Skin epidermis (tissue), 12 donors: ENCODE measurements around the gene RAB4B.
"Not testable (repeated sequence)": the region's sequence is repeated elsewhere in the genome, so short reads cannot be mapped to it uniquely, and the experiment has no call there.

Experiments used
- H3K27ac ChIP-seq, 21 experiments: fragments of 200-600 bp; sonication (generic) in 11 of 21; one replicate each; pipeline ENCODE4 v1.5.0; 2020; ENCODE audit warnings: mild to moderate bottlenecking in 3 of 21, inconsistent platforms in 2 of 21, moderate library complexity in 2 of 21
- H3K4me3 ChIP-seq, 7 experiments: fragments of 200-600 bp; sonication (generic) in 2 of 7; one replicate each; pipeline ENCODE4 v1.5.0; 2020; ENCODE audit warnings: inconsistent platforms in 2 of 7, mild to moderate bottlenecking in 2 of 7, moderate library complexity in 1 of 7

Gene RAB4B, protein sequence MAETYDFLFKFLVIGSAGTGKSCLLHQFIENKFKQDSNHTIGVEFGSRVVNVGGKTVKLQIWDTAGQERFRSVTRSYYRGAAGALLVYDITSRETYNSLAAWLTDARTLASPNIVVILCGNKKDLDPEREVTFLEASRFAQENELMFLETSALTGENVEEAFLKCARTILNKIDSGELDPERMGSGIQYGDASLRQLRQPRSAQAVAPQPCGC

DNA sequence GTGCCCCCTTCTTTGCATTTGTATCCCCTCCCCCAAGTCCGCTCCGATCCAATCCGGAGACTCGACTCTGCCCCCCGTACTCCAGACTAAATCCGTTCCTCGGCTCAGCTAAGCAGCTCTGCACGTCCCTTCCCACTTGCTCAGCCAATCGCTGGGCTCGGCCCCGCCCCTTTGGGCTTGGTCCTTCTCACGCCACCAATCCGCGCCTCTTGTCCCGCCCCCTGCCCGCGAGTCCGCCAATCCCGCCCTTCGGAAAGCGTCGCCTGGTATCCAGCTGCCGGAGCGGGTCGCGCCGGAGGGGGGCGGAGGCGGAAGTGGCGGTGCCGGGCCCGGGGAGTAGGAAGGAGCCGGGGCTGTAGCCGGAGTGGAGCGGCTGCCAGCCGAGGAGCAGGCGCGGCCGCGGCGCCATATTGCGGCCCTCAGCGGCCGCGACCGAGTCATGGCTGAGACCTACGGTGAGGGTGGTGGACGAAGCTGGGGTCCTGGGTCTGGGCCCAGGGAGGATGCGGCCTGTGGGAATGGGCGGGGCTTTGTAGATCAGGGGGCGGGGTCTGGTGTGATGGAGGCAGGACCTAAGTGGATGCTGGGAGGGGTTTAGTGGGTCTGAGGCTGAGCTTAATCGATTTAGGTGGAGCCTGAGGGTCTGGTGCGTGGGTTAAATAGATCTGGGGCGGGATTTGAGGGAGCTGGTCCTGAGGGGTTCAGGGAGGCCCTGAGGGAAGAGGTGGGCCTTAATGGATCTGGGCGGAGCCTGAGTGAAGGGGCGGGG is at the start of gene RAB4B:
TSS of gene RAB4B (plus strand) at position 311 of the 769 bp plus-strand sequence. CDS start at position 440, 129 bp downstream.
- H3K27ac ChIP-seq = peak within 1 kb of the TSS; percentile 68 to 99 (median 94)
- H3K4me3 ChIP-seq = peak within 1 kb of the TSS; percentile 53 to 83 (median 71)

DNA sequence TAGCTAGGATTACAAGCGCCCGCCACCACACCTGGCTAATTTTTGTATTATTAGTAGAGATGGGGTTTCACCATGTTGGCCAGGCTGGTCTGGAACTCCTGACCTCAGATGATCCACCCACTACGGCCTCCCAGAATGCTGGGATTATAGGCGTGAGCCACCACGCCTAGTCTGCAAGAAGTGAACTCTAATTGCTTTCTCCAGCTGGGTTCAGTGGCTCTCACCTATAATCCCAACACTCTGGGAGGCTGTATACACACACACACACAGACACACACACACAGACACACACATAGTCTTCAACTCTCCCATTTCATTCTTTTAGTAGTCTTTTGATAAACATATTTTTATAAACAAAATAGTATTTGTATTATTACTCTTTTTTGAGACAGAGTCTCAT is 48.0 kb upstream of the RAB4B start:
- not testable (repeated sequence) for H3K27ac ChIP-seq, H3K4me3 ChIP-seq

DNA sequence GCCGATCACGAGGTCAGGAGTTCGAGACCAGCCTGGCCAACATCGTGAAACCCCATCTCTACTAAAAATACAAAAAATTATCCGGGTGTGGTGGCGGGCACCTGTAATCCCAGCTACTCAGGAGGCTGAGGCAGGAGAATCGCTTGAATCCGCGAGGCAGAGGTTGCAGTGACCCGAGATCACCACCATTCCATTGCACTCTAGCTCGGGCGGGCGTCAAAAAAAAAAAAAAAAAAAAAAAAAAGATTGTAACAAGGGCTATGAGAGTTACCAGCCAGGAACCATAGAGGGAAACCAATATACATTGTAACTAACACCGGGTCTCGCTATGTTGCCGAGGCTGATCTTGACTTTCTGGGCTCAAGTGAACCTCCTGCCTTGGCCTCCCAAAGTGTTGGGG is 45.7 kb upstream of the RAB4B start:
- not testable (repeated sequence) for H3K27ac ChIP-seq, H3K4me3 ChIP-seq

DNA sequence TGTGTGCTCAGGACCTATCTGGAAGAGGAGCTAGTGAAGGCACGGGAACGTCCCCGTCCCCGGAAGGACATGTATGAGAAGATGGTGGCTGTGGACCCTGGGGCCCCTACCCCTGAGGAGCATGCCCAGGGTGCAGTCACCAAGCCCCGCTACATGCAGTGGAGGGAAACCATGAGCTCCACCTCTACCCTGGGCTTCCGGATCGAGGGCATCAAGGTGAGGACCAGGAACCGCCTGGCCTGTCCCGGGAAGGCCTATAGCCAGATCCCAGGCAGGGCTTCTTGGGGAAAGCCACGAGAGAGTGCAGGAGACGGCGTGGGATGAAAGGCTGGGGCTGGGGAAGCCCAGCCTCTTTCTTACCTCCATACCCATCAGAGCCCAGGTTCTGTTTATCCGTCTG is 44.9 kb upstream of the RAB4B start:
- Histone ChIP-seq H3K27ac (peak overlapping the region in 1 of 21 experiments; percentile 13), H3K4me3 (no peak overlapping the region)

DNA sequence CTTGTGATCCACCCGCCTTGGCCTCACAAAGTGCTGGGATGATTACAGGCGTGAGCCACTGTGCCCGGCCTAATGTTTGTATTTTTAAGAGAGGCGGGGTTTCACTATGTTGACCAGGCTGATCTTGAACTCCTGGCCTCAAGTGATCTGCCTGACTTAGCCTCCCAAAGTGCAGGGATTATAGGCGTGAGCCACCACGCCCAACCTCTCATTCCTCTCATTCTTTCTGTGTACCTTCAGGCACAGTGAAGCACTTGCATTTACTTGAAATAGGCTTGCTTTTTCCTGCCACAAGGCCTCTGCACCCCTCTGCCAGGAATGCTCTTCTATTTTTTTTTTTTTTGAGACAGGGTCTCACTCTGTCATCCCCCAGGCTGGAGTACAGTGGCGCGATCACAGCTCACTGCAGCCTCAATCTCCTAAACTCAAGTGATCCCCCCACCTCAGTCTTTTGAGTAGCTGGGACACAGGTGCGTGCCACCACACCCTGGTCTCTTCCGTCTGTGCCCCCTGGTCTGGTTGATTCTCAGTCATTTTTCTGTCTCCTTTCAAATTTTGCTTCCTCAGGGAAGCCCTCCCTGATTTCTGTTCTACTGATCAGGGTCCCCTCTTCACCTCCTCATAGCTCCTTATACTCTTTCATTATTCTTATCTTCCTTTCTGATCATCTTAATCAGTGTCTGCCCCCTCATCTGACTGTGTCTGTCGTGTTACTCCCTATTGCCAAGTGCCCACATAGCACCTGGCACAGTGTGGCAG is 42.9 kb upstream of the RAB4B start:
- H3K4me3 ChIP-seq = no peak overlapping the region
- H3K27ac ChIP-seq = peak overlapping the region in 1 of 21 experiments; percentile 23

DNA sequence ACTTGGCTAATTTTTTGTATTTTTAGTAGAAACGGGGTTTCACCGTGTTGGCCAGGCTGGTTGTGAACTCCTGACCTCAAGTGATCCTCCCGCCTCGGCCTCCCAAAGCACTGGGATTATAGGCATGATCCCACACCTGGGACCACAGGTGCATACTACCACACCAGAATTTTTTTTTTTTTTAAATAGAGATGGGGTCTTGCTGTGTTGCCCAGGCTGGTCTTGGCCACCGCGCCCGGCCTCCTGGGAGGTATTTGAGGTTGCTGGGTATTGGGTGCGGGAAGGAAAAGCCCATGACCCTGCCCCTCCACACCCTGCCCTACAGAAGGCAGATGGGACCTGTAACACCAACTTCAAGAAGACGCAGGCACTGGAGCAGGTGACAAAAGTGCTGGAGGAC is 41.4 kb upstream of the RAB4B start:
- Histone ChIP-seq H3K27ac (peak overlapping the region in 3 of 21 experiments; percentile 1 to 44 (median 2)), H3K4me3 (no peak overlapping the region)

DNA sequence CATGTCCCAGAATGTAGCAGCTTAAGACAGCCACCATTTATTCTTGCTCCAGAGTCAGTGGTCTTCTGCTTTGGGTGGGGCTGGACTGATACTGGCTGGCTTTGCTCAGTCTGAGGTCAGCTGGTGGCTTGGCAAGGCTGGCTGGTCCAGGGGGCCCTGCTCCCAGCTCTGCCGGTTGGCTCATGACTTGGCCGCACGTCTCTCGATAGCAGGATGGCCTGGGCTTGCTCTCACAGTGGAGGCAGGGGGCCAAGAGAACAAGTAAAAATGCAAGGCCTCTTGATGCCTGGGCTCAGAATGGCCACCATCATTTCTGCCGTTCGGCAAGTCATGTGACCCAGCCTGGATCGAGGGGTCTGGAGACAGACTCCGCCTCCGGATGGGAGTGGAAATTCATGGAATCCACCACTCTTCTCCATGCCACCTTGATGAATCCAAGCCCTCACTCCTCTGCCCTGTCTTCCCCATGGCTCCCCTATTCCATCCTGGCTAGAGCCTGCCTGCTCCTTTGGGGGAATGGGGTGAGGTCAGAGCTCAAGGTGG is 40.9 kb upstream of the RAB4B start:
- Histone ChIP-seq H3K4me3 (no peak overlapping the region), H3K27ac (peak overlapping the region in 3 of 21 experiments; percentile 1 to 44 (median 2))

DNA sequence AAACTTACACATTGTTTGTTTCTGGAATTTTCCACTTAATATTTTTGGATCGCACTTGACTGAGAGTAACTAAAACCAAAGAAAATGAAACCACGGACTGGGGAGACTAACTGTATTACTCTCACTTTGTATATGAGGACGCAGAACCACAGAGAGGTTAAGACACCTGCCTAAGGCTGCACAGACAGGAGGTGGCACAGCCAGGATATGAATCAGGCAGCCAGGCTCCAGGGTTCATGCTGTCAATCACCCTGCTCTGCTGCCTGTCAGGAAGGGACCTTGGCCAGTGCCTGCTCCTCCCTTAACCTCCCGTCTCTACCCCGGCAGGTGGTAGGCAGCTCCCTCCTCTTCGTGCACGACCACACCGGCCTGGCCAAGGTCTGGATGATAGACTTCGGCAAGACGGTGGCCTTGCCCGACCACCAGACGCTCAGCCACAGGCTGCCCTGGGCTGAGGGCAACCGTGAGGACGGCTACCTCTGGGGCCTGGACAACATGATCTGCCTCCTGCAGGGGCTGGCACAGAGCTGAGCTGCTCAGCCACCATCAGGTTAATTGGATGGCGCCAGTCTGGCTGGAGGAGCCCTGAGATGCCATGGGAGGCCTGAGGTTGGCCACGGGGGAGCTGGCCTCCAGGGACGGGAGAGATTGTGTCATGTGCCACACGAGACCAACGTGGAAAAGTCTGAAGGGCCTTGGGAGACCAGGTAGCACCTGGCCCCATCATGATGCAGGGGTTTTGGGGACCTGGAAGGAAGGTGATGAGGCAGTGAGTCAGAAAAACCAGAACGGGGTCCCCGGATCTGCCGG is 38.8 kb upstream of the RAB4B start:
- Histone ChIP-seq H3K27ac (peak overlapping the region in 13 of 21 experiments; percentile 42 to 86 (median 71)), H3K4me3 (no peak overlapping the region)

DNA sequence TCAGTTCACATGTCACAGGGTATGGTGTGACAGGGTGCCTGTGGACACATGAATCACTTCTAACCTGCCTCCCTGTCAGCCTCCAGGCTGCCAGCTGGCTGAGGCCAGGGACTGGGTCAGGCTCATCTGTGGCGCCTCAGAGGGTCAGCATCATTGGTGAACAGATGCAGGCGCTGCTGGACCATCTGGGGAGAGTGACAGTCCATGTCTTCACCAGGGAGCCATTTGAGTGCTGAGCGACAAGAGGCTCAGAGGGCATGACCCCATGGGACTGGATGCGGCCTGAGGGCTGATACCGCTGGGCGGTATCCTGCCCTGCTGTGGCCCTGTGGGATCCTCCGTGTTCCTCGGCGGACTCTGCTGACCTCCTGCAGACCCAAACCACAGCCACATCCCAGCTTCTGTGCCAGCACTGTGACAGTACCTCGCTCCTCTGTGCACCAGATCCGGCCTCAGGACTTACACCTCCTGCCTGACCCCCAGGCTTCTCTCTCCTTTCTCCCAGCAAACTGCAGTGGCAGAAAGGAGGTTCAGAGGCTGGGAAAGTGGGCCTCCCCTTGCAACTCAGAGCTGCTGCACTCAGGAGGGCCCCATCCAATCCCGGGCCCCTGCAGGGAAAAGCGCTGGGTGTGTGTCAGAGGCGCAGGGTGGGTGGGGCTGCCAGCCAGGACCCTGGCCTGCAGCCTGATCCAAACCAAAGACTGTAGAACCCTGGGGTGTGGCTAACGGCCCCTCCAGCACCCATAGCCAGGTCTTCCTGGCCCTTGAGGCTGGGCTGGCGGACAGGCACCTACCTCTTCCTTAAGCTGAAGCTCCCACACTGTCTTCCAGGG is 38.0 kb upstream of the RAB4B start:
- peak overlapping the region in 16 of 21 experiments; percentile 18 to 86 (median 69) for H3K27ac ChIP-seq
- H3K4me3 ChIP-seq = peak overlapping the region in 1 of 7 experiments; percentile 25

DNA sequence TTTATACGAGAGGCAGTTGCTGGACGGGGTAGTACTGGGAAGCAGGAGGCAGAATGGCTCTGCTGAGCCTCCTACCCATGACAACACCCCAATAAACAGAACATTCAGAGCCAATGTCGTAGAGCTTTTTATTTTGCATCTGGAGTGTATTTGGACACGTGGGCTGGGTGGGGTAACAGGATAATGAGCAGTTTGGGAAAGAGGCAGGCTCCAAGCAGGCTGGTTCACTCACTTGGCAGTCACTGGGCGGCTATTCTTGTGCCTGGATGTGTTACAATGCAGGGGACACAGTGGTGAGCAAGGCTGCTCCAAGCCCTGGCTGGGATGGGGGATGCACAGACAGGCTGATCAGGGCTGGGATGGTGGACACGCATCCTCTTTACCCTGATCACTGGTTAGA is 37.3 kb upstream of the RAB4B start:
- no peak overlapping the region for H3K4me3 ChIP-seq
- peak overlapping the region in 16 of 21 experiments; percentile 4 to 86 (median 70) for H3K27ac ChIP-seq

DNA sequence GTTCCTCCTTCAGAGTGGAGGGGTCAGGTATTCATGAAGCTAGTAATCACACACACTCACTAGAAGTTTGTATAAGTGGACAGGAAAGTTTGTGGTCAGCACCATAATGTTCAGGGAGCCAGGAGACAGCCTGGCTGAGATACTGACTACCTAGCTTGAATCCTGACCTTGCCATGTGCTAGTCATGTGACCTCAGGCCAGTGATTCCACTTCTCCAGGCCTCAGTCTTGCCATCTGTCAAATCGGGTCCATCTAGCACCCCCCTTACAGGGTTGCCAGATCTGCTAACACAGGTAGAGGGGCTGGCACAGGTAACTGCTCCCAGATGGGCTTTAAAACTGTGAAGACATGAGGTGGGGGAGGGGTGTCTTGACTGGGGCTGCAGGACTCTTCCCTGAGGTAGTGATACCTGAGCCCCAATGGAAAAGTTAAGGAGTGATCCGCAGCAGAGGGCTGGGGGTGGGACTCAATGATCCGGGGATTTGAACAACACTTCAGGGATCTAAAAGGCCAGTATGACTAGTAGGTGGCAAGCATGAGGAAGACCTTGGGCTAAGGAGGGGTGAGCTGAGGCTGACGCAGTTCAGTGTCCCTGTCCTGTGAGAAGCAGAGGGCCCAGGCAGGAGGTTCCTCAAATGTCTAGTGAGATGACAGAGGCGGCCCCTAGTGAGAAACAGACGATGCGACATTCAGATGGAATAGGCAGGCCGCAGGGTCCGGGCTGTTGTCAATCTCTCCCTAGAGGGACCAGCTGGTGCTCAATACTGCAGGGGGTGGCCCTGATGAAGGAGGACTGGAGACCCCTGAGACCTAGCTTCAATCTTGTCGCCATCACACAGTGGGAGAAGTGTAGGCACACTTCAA is 36.3 kb upstream of the RAB4B start:
- Histone ChIP-seq H3K4me3 (no peak overlapping the region), H3K27ac (peak overlapping the region in 14 of 21 experiments; percentile 13 to 86 (median 66))

DNA sequence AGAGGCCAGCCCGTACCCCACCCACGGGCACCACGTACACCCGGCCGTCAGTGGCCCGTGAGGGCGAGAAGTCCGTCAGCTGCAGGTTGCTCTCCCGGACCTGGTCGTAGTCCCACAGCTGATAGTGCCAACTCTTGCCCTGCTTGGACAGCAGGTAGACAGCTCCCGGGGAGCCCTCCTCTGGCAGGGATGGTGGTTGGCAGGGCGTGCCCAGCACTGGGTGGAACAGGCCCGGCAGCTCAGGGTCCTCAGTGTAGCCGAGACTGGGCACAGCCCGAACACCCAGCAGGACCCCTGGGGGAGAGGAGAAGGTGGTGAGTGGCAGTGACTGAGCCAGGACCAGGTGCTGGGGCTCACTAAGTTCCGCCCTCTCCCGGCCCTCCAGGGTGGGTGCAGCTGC is 35.6 kb upstream of the RAB4B start:
- Histone ChIP-seq H3K4me3 (no peak overlapping the region), H3K27ac (peak overlapping the region in 1 of 21 experiments; percentile 85)

DNA sequence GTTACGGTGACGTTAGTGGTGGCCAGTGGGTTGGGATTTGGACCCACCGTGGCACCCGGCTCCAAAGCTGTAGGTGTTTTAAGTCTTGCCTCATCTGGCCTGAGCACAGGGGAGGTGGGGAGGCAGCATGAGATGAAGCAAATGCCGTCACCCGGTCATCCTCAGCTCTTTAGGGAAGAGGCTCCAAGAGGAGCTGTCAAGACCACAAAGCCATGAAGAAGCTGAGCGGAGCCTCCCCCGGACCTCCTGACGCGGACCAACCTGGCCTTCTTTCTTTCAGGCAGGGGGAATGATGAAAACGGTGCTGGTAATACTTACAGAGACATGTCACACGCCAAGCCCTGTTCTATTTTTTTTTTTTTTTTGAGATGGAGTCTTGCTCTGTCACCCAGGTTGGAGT is 35.2 kb upstream of the RAB4B start:
- H3K27ac ChIP-seq = no peak overlapping the region
- H3K4me3 ChIP-seq = no peak overlapping the region

DNA sequence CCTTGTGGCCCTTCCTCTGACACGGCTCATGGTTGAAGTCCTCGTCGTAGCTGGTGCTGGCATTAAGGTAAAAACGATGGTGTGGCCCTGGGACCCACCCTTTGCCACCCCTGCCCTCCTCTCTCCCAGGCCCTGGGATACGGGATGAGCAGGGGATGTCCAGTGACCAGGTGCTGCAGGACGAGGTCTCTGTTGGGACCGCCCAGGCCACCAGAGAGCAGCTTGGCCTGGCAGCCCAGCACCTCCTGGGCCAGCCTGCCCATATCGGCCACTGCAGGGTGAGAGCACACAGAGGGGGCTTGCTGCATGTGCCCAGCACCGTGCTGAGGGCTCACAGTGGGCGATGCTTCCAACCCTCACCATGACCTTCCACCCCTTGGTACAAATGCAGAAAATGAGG is 34.1 kb upstream of the RAB4B start:
- H3K27ac ChIP-seq = no peak overlapping the region
- H3K4me3 ChIP-seq = no peak overlapping the region

DNA sequence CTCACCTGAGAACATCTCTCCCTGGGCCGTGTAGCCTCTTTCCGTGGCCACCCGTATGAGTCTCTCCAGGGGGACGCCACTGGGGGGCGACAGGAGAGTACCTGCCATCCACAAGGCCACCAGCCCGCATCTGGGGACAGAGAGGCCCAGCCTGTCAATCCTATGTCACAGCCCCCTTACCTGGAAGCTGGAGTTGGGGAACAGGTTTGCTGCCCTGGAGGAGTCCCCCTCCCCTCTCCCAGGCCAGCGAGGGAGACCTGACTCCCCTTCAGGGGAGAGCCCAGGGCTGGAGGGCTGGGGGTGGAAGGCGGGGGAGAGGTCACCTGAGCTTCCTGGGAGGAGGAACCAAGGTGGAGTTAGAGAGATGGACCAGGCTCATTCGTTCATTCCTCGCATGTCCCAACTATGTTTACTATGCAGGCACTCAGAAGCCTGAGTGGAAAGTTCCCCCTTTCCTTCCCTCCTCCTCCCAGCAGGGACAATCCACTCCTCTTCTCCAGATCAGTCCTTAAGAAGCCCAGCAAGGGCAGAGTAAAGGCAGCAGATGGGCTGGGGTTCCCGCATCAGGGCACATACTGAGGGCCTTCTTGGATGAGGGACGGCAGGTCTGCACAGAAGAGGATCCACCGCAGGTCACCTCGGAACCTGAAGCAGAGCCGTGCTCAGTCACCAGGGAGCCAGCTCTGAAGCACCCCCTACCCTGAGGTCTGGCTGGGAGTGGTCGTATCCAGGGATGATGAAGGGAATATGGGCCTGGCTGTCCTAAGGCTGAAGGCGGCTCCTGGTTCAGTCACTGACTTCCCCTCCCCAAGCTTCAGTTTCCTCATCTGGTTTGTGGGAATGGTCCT is 33.3 kb upstream of the RAB4B start:
- H3K27ac ChIP-seq = peak overlapping the region in 1 of 21 experiments; percentile 37
- no peak overlapping the region for H3K4me3 ChIP-seq

DNA sequence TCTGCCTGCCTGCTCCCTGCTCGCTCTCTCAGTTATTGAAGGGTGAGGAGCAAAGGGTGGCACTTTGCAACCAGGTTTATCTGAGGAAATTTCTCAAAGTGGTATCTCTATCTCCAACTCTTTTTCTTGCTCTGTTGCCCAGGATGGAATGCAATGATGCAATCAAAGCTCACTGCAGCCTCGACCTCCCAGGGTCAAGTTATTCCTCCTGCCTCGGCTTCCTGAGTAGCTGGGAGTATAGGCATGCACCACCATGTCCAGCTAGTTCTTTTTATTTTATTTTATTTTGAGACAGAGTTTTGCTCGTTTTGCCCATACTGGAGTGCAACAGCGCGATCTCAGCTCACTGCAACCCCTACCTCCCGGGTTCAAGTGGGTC is 32.7 kb upstream of the RAB4B start:
- Histone ChIP-seq H3K4me3 (no peak overlapping the region), H3K27ac (peak overlapping the region in 1 of 21 experiments; percentile 37)

DNA sequence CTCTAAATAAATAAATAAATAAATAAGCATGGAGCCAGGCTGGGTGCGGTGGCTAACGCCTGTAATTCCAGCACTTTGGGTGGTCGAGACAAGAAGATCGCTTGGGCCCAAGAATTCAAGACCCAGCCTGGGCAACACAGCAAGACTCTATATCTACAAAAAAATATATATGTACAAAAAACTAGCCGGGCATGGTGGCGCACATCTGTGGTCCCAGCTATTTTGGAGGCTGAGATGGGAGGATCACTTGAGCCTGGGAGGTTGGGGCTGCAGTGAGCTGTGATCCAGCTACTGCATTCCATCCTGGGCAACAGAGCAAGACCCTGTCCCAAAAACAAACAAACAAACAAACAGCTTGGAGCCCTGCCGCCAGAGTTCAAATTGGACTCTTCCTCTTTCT is 30.5 kb upstream of the RAB4B start:
- Histone ChIP-seq H3K27ac (peak overlapping the region in 1 of 21 experiments; percentile 98), H3K4me3 (no peak overlapping the region)
